ENCODE data around the gene ABCA4.
"Not testable (repeated sequence)": the region's sequence is repeated elsewhere in the genome, so short reads cannot be mapped to it uniquely, and the experiment has no call there.

The ABCA4 gene

DNA sequence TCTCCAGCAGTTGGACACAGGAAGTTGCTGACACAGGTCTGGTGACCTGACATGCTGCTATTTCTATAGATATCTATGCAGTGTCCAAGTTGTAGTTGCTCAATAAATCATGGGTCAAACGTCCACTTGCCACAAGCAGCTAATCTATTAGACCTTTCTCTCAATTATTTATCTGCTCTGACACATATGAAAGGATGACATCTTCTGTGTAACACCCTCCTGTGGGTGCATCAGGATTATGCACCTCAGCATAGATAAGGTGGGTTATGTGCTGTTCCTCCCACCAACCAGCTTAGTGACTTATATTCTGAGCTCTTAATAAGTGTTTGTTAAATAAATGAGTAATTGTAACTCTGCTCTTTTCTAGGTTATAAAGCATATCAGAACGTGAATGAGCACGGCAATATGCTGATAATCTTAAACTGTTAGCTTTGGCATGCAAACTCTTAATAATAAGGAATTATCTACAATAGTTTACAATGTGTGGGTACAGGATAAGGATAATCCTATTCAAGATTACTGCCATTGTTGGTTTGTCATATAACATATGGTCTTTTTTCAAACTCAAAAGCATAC, 121.0 kb downstream of the ABCA4 start:
- DNase-seq = no peak

- DNase-seq = not testable (repeated sequence)
Observed at GRCh38 chr1:93998532-93998931, 122.4 kb downstream of the ABCA4 start.

DNA sequence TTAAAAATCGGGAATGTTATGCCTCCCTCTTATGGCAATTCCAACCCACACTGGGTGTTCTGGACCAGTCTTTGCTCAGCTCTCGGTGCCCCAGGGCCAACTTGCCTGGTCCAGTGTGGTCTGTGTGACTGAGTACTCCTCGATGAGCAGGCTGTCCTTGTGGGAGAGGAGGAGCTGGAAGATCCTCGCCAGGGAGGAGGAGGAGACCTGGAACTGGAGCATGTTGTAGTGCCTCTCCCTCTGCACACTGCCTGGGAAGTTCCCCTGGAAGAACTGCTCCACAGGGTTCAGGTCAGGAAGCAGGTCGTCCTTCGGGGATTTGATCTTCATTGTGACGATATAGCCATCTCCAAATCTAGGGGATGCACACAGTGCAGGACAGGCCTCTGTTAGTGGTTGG, 123.2 kb downstream of the ABCA4 start:
- no peak for DNase-seq

- no peak for DNase-seq
Observed at GRCh38 chr1:93995837-93996536, 125.0 kb downstream of the ABCA4 start.

DNA sequence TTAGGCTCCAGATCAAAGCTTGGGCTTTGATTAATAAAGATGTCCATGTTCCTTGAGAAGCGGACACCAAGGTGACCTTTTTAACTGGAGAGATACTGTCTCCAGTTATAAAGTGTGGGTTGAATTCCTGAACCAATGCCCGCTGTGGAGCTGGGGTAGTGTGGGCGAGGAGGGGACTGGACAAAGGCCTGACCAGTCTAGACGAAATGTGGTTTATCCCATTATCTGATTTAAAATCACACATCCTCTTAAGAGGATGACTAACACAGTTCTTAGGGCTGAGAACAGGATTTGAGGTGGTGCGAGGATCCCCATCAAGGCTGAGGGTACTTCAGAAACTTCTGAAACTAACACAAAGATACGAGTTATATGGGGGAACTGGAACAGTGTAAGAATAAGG, 127.2 kb downstream of the ABCA4 start:
- DNase-seq = no peak

DNA sequence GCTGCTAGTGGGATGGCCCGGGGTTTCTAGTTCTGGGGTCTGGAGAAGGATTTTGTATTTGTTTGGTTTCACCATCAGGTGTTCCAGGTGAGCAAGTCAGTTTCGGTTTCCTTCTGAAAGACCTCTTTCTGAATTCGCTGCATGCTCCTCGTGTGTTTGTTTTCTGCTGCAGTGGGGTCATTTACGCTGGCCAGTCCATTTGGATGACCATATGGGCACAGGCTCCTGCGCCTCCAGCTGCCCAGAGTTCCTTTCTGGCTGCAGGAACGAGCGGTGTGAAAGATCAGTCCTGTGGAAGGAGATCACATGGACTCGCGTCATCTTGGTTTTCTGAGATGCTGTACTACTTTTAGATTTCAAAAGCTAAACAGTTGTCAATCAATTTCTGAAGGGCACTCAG, 128.0 kb downstream of the ABCA4 start:
- no peak for DNase-seq

DNA sequence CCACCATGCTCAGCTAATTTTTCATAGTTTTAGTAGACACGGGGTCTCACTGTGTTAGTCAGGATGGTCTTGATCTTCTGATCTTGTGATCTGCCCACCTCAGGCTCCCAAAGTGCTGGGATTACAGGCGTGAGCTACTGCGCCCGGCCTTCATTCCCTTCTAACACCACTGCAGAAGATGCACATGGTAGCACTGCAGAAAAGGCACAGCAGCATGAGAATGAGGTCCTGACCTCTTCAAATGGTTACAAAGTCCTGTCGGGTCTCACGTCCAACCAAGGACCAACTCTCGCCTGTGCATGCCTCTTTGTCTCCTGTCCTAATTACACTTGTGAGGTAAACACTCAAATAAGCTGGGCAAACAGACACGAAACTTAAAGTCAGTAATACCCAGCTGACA, 128.8 kb downstream of the ABCA4 start:
- no peak for DNase-seq

DNA sequence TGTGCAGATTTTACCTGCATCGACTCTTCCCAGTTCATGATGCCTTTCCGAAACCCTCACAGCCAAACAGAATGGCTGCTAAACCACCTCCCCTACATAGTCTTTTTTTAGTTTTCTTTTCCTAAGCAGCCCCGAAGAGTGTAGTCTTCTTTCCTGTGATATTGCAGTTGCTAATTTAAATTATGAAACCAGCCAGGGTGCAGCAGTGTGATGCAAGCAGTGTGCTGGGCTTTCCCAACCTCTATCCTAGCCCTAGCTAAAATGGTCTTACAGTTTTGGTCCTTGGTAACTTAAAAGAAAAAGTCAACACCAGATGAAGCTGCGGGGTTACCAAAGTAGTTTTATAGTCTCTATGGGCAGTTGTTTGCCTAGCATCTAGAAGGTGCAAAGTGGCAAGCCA, 129.7 kb downstream of the ABCA4 start:
- DNase-seq = no peak

GRCh38 chr1:93990477-93990876, 130.5 kb downstream of the ABCA4 start:
- not testable (repeated sequence) for DNase-seq

- DNase-seq = no peak
Observed at GRCh38 chr1:93990010-93990409, 130.9 kb downstream of the ABCA4 start.

DNA sequence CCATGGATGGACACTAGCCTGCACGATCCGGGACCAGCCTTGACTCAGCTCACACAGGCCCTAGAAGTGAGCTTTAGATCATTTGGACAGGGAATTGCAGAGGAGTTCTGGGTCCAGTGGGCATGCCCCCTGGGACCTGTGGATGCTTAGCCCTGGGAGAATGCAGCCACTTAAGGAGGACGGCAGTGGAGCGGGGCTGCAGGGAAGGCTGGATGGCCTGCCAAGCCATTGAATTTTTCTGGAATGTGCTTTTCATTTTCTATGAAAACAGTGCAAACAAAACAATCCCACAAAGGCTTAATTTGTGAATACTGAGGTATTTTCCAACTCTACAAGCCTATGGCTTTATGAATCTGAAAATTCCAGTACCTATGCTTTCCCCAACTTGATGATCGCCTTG, 131.3 kb downstream of the ABCA4 start:
- no peak for DNase-seq

- no peak for DNase-seq
Observed at GRCh38 chr1:93988634-93989350, 132.2 kb downstream of the ABCA4 start.

GRCh38 chr1:93981274-93981667, 139.7 kb downstream of the ABCA4 start:
- no peak for DNase-seq

DNA sequence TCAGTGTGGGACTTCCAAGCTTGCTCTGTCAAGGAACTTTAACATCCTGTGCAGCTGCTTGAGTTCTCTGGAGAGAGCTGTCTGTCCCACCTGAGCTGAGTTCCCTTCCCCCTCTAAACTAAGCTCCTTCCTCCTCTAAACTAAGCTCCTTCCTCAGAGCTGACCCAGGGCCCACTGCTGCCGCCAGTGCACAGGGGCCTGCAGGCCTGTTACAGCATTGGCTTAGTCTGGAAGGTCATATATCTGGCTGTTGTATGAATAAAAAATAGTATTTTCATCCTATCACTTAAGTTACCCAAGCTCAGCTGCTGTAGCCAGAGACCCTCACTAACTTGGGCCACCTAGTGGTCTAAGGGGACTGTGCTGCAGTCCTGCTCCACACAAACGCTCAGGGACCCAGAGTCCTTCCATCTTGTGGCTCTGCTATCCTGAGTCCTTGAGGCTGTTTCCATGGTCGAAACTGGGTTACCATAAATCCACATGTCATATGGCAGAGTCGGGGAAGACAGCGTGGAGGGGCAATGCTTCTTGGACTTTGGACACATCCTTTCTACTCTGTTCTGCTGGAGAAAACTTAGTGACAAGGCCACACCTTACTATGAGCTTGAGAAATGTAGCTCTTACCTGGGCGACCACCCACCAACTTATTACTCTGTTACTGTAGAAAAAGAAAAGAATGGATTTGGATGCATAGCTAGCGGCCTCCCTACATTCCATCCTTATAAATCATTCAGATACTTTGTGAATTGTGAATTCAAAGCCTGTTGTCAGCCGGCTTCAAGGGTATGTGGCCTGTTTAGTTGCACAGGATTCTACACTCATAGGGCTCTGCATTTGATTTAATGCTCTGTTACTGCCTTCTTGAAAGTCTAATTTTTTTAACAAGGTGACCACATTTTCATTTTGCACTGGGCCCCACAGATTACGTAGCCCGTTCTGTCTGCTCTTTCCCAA, 140.4 kb downstream of the ABCA4 start:
- no peak for DNase-seq

DNA sequence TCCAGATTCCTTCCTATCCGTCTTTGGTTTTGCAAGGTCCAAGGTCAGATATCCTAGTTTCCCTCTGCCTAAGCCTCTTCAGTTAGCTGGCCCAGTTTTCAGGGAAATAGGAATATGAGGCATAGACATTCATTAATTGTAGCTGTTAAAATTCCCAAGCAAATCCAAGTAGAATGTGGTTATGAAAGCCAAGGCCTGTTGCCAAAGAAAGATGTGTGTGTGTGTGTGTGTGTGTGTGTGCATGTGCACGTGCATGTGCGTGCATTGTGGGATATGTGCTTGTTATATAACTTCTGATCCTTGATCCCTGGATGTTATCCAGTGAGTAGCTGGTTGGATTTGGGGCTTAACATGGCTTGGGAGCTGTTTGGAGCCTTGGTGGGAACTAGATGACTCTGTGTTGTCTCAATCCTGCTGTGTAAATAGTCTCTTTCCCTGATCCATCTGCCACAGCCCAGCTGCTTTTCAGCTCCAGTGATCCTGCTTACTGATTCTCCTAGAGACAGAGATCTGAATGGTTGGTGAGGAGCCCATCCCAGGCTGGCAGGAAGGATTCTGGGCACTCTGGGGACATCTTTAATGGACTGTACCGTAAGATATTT, 141.1 kb downstream of the ABCA4 start:
- no peak for DNase-seq

GRCh38 chr1:93979040-93979717, 141.8 kb downstream of the ABCA4 start:
- DNase-seq = no peak

GRCh38 chr1:93977598-93977945, 143.4 kb downstream of the ABCA4 start:
- no peak for DNase-seq

DNA sequence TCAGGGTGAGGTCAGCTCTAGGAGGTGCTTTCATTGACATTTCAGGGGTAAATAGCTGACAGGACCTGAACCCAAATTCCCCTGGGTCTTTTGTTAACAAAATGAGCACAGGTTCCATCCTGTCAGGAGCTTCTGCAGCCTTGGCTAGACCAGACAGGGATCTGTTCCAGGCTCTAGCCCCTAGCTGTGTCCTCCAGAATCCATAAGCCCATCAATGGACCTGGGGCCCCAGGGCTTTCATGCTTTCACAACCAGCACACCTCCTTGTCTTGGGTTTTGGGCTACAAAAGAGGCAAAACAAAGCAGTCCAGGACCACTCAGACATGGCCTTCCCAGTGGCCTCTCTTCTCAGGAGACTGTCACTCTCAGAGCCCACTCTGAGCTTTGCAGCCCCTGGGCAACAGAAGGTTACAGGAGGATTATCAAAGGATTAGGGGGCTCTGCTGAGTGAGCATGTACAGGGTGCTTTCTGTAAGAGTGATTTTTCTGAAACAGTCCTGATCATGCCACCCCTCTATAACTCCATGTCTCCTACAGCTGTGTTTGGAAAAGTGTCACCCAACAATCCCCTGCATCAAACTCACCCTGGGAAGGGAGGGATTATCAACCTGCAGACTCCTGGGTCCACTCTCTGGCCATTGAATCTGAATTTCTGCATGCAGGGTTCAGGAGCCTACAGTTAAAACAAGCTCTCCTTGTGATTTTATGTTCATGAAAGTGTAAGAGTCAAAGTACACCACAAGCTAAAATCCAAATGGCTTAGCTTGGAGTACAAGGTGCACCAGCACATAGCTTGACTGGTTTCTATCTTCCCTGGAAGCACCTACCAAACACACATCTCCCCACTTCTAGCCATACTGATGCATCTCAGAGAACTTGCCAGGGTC, 144.0 kb downstream of the ABCA4 start:
- DNase-seq = no peak

DNA sequence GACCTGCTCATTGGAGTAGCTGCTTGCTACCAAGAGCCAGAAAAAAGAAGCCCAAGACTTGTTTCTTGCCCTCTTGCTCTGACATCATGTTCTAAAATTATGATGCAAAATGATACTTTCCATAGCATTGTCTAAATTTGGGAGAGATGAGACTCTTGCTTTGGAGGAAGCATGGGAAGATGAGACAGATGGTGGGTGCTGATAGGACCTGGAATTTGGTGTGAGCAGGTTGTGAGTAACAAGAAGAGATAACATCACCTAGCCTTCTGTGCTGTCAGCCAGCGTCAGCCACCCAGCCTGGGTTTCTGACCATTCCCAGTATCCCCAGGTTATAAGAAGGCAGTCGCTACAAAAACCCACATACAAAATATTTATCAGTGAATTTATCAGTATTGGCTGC, 144.7 kb downstream of the ABCA4 start:
- no peak for DNase-seq

DNA sequence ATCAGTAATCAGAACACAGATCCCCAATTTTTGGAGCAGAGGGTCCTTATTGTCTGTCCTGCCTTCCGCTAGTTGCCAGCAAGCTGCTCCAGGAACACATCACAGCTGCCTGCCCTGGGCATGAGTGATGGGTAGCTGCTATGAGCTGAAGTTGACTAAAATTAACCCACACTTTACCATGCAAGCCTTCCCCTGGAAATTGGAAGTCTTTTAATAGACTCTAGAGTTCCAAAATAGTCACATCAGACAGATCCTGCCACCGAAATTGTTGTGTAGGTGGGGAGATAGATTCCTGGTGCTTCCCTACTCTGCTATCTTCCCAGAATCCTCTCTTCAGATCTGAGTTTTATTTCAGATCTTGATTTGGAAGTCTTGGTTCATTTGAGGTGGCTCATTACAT, 148.6 kb downstream of the ABCA4 start:
- no peak for DNase-seq

- DNase-seq = no peak
Observed at GRCh38 chr1:93969887-93970286, 151.1 kb downstream of the ABCA4 start.

Measured in stimulated activated CD4-positive, alpha-beta T cell treated with anti-CD3 and anti-CD28 coated beads, Interleukin-15, amount 100 ng/mL, for 24 hours (primary cell).